NCI-H524 treated with DMSO at 0.1 percent for 48 hours (cell line): ENCODE data around the gene RETREG1.
A peak's percentile ranks its signal among the peaks of the same experiment; 100 is the strongest.
"Not testable (repeated sequence)": the region's sequence is repeated elsewhere in the genome, so short reads cannot be mapped to it uniquely, and the experiment has no call there.

ENCODE experiments used
- DNase-seq: peaks from one replicate; lab custom pipeline; 2025; lab: John Stamatoyannopoulos, UW

Gene RETREG1

GRCh38 chr5:16484081-16484480, 132.7 kb downstream of the RETREG1 start:
- no peak for DNase-seq

GRCh38 chr5:16483361-16483760, 133.4 kb downstream of the RETREG1 start:
- DNase-seq: no peak

DNA sequence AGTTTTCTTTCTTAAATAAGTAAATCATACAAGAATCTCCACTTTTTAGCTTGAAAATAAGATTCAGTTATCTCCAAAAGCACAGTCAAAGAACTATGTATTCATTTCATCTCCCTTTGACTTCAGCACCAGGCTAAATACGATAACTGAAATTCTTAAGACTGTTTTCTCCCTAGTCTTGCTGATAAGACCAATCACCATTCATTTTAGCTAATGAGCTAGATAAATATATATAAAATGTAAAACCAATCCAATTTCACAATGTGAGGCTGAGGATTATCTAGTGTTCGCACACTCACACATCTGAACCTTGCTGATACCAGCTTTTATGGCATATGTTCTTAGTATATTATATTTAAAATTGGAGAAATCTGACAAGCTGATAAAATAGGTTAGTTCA, 133.9 kb downstream of the RETREG1 start:
- no peak for DNase-seq

DNA sequence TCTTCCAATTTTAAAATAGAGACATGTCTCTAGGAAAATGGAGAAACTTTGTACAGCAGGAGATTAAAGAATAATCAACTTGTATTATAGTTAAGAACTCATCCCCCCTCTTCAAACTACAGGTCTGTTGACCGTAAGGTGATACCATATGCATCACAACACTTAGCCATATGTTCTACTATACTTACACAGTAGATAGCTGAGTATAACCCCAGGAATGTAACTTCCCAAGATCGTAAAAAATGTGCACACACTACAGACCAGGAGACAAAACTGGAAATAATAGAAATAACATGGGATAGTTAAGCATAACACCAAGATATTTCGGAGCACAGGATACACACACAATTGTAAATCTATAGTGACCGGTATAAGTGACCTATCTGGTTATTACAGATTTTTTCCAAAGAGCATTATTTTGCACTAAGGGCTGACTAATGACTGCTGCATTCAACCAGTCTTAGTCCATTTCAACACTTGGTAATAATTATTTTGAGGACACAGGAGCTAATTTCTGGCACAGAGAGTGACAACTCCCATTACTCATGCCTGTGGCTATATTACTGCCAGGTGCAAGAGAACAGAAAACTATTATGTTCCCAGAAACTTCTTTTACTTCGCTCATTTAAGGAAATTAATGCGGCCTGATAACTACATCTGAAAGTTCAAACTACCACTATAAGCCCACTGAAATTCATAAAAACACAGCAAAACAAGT, 135.8 kb downstream of the RETREG1 start:
- DNase-seq: peak; percentile 81

- DNase-seq: no peak
Observed at GRCh38 chr5:16480144-16480543, 136.7 kb downstream of the RETREG1 start.

- no peak for DNase-seq
Observed at GRCh38 chr5:16477541-16477940, 139.3 kb downstream of the RETREG1 start.

DNA sequence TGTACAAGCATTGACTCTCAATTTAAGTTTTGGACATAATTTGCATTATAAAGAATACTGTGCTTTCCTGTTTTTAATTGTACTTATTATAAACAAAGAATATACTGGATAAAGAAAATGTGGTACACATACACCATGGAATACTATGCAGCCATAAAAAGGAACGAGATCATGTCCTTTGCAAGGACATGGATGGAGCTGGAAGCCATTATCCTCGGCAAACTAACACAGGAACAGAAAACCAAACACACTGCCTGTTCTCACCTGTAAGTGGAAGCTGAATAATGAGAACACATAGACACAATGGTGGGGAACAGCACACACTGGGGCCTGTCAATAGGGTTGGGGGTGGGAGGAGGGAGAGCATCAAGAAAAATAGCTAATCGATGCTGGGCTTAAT, 140.4 kb downstream of the RETREG1 start:
- DNase-seq: not testable (repeated sequence)

DNA sequence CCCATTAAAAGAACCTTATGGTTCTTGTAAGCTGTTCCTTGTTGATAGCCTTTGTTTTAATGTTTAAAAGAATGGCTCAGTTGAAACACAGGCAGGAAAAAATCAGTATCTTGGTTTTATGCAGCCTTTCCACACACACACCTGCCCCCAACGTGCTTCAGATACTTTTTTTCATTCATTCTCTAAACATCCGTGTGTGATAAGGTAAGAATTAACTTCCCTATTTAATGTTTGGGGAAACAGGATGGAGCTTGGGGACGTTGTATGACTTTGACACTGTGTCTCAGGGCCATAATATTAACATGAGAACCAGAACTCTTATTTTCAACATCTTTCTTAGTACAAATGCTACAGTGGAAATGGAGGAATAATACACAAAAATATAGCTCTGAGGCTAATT, 145.4 kb downstream of the RETREG1 start:
- no peak for DNase-seq

GRCh38 chr5:16467363-16468219, 149.2 kb downstream of the RETREG1 start:
- no peak for DNase-seq

DNA sequence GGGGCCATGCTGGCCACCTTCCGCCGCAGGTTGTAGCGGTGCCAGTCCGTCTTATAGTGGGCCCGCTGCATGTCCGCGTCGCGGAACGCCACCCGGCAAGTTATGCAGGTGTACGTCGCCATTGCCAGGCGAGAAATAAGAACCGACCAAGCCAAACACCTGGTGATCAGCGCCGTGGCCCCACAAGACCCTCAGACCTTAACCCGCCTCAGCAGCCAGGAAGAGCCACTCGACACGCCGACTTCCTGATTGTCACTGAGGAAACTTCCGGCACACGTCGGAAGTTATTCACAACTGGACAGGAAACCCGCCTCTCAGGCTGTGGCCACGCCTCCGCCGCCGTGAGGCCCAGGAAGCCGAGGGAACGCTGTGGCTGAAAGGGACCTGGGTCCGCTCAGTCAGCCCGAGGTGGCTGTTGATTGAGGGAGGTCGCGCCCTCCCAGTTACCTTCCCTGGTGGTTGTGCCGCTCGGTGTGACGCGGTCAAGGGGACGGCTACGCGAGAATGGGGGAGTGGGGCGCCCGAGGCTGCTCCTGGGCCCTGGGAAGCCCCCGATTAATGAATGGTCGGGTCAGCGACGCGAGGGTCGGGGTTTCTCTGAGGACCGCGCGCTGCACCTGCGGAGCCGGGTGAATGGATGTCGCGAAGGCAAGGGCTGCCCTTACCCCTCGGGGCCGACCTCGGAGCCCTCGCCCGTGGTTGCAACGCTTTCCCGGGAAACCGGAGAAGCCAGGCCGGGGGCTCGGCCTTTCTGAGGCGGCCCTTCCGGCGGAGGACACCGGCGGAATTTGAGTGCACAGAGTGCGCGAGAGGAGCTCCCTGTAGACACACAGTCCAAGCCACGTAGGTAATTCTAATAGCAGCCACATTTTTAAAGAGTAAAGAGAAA, 151.0 kb downstream of the RETREG1 start, which contains the start of gene ZNF622:
Gene ZNF622 (minus strand): TSS at position 257 of the 889 bp plus-strand sequence. CDS start 135 bp downstream, at position 122.
- peak; percentile 49 for DNase-seq

DNA sequence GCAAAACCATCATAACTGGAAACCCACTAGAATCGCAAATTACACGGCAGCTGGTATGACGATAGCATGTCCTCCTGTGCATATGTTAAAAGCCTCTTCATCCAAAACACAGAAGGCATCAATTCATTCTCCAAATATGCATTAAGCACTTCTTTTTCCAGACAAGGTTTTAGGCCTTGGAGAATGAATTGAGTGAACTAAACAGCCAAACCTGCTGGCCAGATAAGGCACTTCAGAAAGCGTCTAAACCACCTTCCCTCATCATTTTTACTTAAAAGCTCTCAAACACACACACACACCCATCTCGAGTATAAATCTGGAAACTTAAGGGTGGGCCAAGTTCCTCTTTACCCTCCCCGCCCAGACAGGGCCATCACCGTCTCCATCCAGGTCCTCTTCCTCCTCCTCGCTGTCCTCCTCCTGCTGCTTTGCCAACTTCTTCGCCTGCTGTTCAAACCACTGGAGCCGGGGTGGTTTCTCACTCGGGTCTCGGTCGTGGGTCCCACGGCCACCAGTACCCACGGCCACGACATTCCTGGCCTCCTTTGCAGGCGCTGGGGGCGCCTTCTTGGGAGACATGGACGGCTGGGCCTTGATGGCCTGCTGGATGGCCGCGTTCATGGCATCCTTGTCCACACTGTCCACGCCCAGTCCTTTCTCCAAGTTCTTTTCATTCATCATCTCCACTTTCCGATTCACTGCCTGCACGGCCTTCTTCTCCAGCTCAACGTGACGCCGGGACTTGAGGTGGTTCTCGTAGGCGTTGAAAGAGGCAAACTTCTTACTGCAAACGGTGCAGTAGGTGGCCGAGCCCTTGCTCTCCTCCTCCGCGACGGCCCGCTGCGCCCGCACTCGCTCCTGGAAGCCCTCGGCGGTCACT, 151.9 kb downstream of the RETREG1 start:
- DNase-seq: no peak

DNA sequence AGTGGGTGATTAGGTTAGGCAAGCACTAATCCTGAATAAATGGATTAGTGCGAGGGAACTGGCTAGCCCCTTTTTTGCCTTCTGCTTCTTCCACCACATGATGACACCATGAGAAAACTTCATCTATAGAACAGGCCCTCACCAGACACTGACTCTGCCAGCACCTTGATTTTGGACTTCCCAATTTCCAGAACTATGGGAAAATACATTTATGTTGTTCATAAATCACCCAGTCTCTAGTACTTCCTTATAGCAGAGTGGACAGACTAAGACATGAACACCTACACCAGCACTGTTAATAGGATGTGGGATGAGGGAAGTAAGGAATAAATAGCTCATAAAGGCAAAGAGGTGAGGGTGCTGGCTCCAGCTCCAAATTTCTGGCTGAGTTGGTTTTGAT, 152.6 kb downstream of the RETREG1 start:
- DNase-seq: peak; percentile 45

DNA sequence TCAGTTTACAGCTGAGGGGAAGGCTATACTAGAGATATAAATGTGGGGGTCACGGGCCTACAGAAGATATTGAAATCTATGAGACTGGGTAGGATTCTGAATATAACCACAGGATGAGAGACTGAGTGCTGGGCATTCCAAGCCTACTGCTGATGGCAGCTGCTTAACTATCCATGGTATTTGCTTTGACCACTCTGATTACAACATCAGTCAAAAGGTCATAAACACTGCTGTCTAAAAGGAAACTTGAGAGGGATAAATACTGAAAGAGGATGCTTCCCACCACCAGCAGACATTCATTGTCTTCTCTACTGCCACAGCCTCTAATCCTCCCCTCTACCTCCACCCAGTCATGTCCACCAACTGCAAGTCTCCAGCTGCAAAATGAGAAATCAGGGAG, 155.0 kb downstream of the RETREG1 start:
- DNase-seq: no peak

DNA sequence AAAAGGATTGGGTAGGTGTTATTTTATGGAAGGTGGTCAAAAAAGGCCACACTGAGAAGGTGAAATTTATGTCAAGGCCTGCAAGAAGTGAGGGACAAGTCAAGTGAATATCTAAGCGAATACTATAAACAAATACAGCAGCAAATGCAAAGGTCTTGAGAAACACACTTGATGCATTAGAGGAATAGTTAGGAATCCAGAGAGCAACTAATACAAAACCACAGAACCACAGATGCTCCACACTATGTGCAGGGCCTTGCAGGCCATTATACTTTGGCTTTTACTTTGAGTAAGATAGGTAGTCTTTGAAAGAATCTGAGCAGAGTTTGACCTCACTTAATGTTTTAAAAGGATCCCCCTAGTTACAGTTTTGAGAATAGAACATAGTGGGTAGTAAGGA, 155.8 kb downstream of the RETREG1 start:
- DNase-seq: no peak

DNA sequence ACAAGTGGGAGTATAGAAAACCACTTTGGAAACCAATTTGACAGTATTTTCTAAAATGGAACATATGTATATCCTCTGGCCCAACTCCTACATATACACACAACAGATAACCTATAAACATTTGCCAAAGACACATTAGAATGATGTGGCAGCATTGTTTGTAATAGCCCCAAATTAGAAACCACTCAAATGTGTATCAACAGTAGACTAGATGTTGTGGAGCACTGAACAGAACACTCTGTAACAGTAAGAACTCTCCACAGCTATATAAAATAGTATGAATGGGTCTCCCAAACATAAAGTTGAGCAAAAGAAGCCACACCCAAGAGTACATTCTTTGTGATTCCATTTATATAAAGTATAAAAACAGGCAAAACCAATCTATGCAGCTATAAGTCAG, 157.3 kb downstream of the RETREG1 start:
- no peak for DNase-seq

- DNase-seq: no peak
Observed at GRCh38 chr5:16457853-16458252, 158.9 kb downstream of the RETREG1 start.

- no peak for DNase-seq
Observed at GRCh38 chr5:16457451-16457850, 159.3 kb downstream of the RETREG1 start.

DNA sequence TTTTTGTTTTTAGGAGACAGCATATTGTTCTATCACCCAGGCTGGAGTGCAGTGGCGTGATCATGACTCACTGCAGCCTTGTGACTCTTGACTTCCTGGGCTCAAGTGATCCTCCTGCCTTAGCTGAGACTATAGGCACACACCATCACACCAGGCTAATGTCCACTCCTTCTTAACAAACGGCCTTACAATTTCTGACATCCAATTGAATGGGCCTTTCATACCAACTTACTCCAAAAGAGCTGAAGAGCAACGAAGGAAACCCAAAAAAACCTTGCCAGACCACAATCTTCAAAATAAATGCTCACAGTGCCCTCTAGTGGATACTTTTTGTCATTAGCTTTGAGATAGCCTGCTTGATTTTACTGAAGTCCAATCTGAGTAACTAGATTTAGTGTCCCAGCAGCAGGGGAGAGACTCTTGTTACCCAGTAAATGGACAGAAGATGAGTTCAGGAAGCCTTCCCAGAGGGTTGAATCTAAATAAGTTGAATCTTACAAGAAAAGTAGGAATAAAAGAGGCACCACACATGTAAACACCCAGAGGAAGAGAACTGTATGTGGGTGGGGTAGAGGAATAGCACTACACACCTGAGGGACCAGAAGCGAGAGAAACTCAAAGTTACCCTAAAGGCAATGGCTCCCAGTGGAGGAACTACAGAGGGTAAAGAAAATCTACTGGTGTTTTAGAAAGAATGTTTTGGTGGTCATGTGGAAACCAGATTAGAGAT, 160.5 kb downstream of the RETREG1 start:
- DNase-seq: peak; percentile 62

DNA sequence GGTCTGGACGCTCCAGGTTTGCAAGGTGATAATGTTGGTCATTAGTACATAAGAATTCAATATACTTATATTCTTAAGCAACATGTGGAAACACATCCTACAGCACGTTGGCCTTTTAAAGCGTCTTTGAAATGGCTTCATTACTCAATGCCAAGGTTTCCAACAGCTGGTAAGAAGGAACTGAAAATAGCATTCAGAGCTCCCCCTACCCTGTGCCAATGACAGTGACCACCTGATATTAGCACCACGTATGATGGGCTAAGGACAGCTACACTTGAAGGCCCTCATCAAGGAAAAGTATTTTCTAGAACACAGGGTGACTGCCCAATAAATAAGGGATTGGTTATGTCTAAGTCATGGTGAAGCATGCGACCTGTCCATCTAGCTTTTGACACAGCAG, 161.1 kb downstream of the RETREG1 start:
- no peak for DNase-seq

DNA sequence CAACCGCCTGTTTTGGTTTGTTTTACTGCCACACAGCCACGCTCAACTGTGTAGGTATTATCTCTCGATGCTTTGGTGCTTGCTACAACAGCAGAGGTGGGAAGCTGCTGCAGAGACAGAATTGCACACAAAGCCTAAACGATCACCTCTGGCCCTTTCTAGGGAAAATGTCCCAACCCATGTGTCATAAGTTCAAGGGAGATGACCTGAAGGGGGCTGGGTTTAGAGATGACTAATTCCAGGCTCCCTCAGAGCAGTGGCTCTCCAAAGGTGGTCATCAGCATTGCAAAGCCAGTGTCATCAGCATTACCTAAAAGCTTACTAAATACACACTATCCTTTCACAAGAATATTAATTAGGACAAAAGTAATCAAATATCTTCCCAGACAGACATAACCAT, 162.1 kb downstream of the RETREG1 start:
- DNase-seq: no peak

GRCh38 chr5:16453609-16454008, 163.2 kb downstream of the RETREG1 start:
- no peak for DNase-seq
